Hepatocyte (in vitro differentiated cells): Measurements from ENCODE around the gene CYSRT1. TPM values are rescaled to one million over a fixed set of nuclear protein-coding genes. Genes with fewer than 3 reads are reported as not detected.

Source experiments
- DNase-seq: peaks from one replicate; pipeline ENCODE4 v3.0.0-alpha.2; 2016; ENCODE audit warnings: low spot score
- H2AFZ ChIP-seq: fragments of 200-600 bp; sonication (generic); 2 replicates; pipeline ENCODE4 v1.6.0; 2016; ENCODE audit warnings: antibody characterized with exemption, mild to moderate bottlenecking
- H3K27ac ChIP-seq: fragments of 200-600 bp; sonication (generic); 2 replicates; pipeline ENCODE4 v1.5.1; 2016; ENCODE audit warnings: mild to moderate bottlenecking
- H3K27me3 ChIP-seq: fragments of 200-600 bp; sonication (generic); 2 replicates; pipeline ENCODE4 v1.6.1; 2016
- H3K36me3 ChIP-seq: fragments of 200-600 bp; sonication (generic); replicated peaks from 2 replicates; pipeline ENCODE4 v1.5.1; 2016; ENCODE audit warnings: low read depth; ENCODE audit not compliant: insufficient read depth
- H3K4me1 ChIP-seq: fragments of 200-600 bp; sonication (generic); 2 replicates; pipeline ENCODE4 v1.5.1; 2016; ENCODE audit warnings: mild to moderate bottlenecking, moderate library complexity; ENCODE audit not compliant: insufficient read depth
- H3K4me2 ChIP-seq: fragments of 200-600 bp; sonication (generic); 2 replicates; pipeline ENCODE4 v1.6.0; 2016
- H3K4me3 ChIP-seq: fragments of 200-600 bp; sonication (generic); 2 replicates; pipeline ENCODE4 v1.5.1; 2016; ENCODE audit warnings: mild to moderate bottlenecking
- H3K79me2 ChIP-seq: fragments of 200-600 bp; sonication (generic); 2 replicates; pipeline ENCODE4 v1.6.0; 2017; ENCODE audit warnings: mild to moderate bottlenecking
- H3K9me2 ChIP-seq: fragments of 200-600 bp; sonication (generic); replicated peaks from 2 replicates; pipeline ENCODE4 v1.6.0; 2017; ENCODE audit warnings: mild to moderate bottlenecking; ENCODE audit not compliant: insufficient read depth
- H3K9me3 ChIP-seq: fragments of 200-600 bp; sonication (generic); 2 replicates; pipeline ENCODE4 v1.5.1; 2016; ENCODE audit warnings: low read depth, mild to moderate bottlenecking
- H4K20me1 ChIP-seq: fragments of 200-600 bp; sonication (generic); 2 replicates; pipeline ENCODE4 v1.6.0; 2016; ENCODE audit warnings: mild to moderate bottlenecking; ENCODE audit not compliant: insufficient read depth, poor library complexity, severe bottlenecking
- EZH2 ChIP-seq: fragments of 200-600 bp; sonication (generic); IDR thresholded peaks from 2 replicates; pipeline ENCODE4 v1.6.1; 2016; ENCODE audit warnings: antibody characterized with exemption, mild to moderate bottlenecking, borderline replicate concordance
- EZH2phosphoT487 ChIP-seq: fragments of 200-600 bp; sonication (generic); IDR thresholded peaks from one replicate; pipeline ENCODE4 v1.6.1; 2018; ENCODE audit warnings: antibody characterized with exemption, mild to moderate bottlenecking, low read depth, moderate library complexity; ENCODE audit not compliant: unreplicated experiment, severe bottlenecking
- WGBS: methylation state at CpG from one replicate; pipeline ENCODE4 v1.1.6; 2016; ENCODE audit warnings: low lambda C conversion rate; ENCODE audit errors: missing lambda C conversion rate; 5-methylcytosine and 5-hydroxymethylcytosine counted together
- polyA plus RNA-seq: library from polyadenylated mRNA; unstranded; fragments of >200 nt; fragmentation: Nextera tagmentation; extraction: Ambion mirVana; gene quantifications from 2 replicates; pipeline ENCODE4 v1.2.1, GENCODE V29; 2016
- total RNA-seq: library from RNA; depleted of rRNA; stranded (reverse); fragments of >200 nt; gene quantifications from 2 replicates; pipeline ENCODE4 v1.2.3, GENCODE V29; 2014
- TF ChIP-seq, protein P1 (sequence below): fragments of 200-600 bp; sonication (generic); IDR thresholded peaks from 2 replicates; pipeline ENCODE4 v1.5.1; 2016; ENCODE audit warnings: antibody characterized with exemption, mild to moderate bottlenecking; ENCODE audit not compliant: poor library complexity

The CYSRT1 gene
- total and polyA plus RNA-seq, 2 experiments from 2014 or later, result 1.4 to 2.1 TPM

DNA sequence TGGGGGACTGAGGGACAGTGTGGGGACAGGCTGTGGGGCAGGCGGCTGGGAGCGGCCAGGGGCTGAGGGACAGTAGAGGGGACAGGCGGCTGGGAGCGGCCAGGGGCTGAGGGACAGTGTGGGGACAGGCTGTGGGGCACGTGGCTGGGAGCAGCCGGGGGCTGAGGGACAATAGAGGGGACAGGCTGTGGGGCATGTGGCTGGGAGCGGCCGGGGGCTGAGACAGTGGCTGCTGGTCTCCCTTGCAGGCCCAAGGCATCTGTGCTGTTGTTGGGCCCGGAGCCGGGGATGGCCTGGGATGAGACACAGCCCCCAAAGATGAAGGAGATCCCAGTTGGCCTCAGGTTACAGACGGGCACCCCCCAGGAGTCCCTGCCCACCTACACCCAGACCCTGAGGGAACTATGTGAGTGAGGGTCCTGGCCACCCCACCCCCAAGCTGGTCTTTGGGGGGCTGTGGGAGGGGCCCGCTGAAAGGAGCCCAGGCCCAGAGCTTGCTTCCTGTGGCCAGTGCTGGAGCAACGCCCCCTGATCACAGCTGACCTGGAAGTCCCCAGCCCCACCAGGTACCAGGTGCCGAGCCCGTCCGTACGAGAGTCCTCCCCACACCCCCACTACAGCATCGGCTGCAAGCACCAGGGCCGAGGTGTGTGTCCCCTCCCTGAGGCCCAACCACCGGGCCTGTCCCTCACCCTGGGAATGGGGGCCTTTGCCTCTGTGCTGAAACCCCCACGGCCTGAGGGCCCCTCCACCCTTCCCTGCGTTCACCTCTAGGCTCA, 26.7 kb downstream of the CYSRT1 start:
- Histone ChIP-seq H3K4me1 (peaks cover 15% of the 10 kb centered on the region), H3K9me2 (no peaks in the 10 kb centered on the region), H3K36me3 (no peaks in the 10 kb centered on the region), H3K9me3 (no peaks in the 10 kb centered on the region), H3K27ac (no peak overlapping the region), H3K4me2 (no peak overlapping the region), H3K79me2 (peaks cover 13% of the 10 kb centered on the region), H3K27me3 (no peaks in the 10 kb centered on the region), H3K4me3 (no peak overlapping the region), H2AFZ (no peak overlapping the region), H4K20me1 (peaks cover 7% of the 10 kb centered on the region)
- whole genome bisulfite sequencing, result 92% methylated on average over 11 of the region's 22 CpGs
- DNase-seq, result no peak
- TF ChIP-seq EZH2phosphoT487 (no peak), EZH2 (no peak)
- TF ChIP-seq, protein P1, sequence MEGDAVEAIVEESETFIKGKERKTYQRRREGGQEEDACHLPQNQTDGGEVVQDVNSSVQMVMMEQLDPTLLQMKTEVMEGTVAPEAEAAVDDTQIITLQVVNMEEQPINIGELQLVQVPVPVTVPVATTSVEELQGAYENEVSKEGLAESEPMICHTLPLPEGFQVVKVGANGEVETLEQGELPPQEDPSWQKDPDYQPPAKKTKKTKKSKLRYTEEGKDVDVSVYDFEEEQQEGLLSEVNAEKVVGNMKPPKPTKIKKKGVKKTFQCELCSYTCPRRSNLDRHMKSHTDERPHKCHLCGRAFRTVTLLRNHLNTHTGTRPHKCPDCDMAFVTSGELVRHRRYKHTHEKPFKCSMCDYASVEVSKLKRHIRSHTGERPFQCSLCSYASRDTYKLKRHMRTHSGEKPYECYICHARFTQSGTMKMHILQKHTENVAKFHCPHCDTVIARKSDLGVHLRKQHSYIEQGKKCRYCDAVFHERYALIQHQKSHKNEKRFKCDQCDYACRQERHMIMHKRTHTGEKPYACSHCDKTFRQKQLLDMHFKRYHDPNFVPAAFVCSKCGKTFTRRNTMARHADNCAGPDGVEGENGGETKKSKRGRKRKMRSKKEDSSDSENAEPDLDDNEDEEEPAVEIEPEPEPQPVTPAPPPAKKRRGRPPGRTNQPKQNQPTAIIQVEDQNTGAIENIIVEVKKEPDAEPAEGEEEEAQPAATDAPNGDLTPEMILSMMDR, result no peak

DNA sequence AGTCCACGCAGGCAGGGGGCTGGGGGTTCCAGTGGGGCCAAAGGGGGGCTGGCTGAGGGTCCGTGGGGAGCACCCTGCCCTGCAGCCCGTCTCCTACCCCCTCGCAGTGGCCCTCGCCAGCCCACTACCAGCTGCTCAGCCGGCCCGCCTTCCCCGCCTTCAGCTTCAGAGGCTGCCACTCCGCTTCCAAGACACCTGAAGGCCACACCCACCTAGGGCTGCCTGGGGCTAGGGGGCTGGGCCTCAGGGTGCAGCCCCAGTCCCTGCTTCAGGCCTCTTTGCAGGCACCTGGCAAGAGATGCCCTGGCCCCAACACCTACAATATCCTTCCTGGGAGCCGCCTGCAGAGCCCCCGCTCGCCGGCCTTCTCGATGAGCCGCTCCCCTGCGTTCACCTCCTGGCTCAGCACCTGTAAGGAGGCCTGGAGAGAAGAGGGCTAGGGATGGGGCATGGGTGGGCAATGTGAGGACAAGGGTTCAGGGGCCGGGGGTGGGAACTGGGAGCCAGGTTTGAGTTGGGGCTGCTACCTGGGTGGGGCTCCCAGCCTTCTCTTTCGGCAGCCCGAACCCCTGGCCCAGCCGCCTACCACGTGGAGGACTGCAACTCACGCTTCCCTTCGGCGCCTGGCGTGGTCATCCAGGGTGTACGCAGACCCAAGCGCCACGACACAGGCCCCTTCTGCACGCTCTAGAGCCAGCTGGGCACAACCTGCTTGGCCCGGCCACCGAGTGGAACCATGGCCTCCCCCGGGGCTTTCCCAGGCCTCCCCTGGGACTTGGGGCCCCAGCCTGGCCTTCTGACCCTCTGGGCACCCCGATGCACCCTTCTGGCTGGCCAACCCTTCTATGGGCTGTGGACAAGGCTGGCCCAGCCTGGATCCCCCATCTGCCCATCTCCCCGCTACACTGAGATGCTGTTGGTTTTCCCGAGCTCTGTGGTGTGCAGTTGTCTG, 27.9 kb downstream of the CYSRT1 start:
- WGBS, result 85% methylated on average over 25 of the region's 35 CpGs
- H3K4me2 ChIP-seq, result peak overlapping the region; percentile 98

DNA sequence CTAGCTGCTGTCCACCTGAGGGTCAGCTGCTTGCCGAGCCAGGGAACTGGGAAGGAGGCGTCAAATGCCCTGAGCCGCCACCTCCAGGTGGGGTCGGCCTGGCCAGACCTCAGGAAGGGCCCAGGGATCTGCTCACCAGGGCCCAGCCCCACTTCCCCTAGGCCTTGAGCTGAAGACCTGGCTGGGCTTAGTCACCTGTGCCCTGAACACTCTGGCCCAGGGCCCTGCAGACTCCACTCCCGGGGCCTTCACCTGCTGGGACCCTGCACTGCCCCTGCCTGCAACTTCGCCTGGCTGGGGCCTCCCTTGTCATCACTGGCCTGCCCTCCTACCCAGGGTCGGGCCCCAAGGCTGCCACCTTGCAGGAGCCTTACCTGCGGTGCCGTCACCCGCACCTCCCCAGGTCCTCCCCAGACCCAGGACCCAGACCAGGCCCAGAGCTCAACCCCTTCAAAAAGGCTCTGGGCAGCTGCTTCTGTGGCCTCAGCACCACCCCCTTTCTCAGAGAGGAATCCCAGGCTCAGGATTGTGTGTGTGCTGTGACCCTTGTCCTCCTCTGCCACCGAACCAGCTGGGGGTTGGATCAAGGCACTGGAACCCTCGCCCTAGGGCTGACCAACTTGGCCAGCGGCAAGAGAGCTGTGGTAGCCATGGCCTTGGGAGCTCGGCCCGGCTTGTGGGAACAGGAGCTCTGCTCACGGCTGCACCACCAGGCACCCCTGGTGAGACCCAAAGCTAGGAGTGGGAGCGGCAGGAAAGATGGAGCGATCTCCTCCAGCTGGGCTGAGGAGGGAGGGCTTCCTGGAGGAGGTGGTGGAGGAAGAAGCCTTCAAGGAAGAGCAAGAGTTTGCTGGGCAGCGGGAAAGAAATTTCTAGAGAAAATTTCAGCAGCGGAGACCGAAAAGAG, 29.0 kb downstream of the CYSRT1 start:
- Histone ChIP-seq H4K20me1 (peaks cover 7% of the 10 kb centered on the region), H3K27me3 (no peaks in the 10 kb centered on the region), H3K9me3 (no peaks in the 10 kb centered on the region), H3K4me2 (peak overlapping the region; percentile 98), H3K79me2 (peaks cover 20% of the 10 kb centered on the region), H3K36me3 (no peaks in the 10 kb centered on the region), H3K9me2 (no peaks in the 10 kb centered on the region), H3K4me1 (peaks cover 15% of the 10 kb centered on the region), H2AFZ (peak overlapping the region; percentile 71), H3K27ac (peak overlapping the region; percentile 36), H3K4me3 (peak overlapping the region; percentile 43)
- no peak for TF ChIP-seq EZH2
- TF ChIP-seq EZH2phosphoT487, result no peak
- TF ChIP-seq, protein P1, result no peak
- no peak for DNase-seq
- 52% methylated on average over 18 of the region's 21 CpGs for WGBS

More for the DNA sequence above, 27.9 kb downstream of the CYSRT1 start:
- no peak for TF ChIP-seq EZH2
- TF ChIP-seq EZH2phosphoT487, result no peak
- TF ChIP-seq, protein P1, result no peak
- no peaks in the 10 kb centered on the region for H3K9me2 ChIP-seq
- no peak overlapping the region for H3K27ac ChIP-seq
- no peaks in the 10 kb centered on the region for H3K36me3 ChIP-seq
- peaks cover 15% of the 10 kb centered on the region for H3K4me1 ChIP-seq
- DNase-seq, result peak; percentile 68
- H3K9me3 ChIP-seq, result no peaks in the 10 kb centered on the region
- peaks cover 20% of the 10 kb centered on the region for H3K79me2 ChIP-seq
- no peaks in the 10 kb centered on the region for H3K27me3 ChIP-seq
- peaks cover 7% of the 10 kb centered on the region for H4K20me1 ChIP-seq
- H3K4me3 ChIP-seq, result no peak overlapping the region
- no peak overlapping the region for H2AFZ ChIP-seq
